HG03066 (cell line): ENCODE results near the gene SPATC1L.

ENCODE experiments used
- ATAC-seq: cut with Tn5 transposase; IDR thresholded peaks from one replicate; pipeline ENCODE4 v1.9.1; 2021; ENCODE audit warnings: low read depth; ENCODE audit not compliant: unreplicated experiment

SPATC1L gene

DNA sequence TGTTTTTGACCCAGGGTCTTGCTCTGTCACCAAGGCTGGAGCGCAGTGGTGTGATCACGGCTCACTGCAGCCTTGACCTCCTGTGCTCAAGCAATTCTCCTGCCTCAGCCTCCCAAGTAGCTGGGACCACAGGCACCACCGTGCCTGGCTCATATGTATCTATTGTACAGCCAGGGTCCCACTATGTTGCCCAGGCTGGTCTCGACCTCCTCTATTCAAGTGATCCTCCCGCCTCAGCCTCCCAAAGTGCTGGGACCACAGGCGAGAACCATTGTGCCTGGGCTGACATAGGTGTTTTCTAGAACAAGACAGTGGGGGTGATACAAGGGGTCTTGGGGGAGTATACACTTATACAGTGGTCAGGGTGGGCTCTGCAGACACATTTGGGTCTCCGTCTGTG is 46.4 kb downstream of the SPATC1L start:
- no peak for ATAC-seq

DNA sequence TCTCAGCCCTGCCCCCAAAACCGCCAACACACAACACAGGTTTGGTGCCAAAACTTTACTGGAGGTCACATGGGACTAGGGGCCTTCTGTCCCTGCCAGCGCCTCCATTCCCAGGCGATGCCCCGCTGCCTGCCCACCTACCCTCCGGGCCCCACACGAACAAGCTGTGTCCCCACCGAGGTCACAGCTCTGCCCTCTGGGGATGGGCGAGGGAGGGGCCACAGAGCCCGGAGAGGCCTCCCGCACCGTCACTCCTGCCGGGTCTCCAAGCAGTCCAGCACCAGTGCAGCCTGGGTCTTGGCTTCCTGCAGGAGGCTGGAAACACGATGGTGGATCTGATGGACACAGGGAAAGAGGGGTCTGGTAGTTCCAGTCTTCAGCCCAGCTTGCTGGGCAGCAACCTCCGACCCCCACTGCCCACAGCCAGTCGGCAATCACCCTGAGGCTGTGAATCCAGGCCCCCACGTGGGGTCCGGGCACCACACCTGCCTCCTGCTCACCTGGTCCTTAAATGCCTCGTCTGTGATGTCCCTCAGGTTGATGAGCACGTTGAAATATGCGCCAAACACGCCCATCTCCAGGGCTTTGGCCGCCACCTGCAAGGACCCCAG is 47.4 kb downstream of the SPATC1L start:
- ATAC-seq = no peak

DNA sequence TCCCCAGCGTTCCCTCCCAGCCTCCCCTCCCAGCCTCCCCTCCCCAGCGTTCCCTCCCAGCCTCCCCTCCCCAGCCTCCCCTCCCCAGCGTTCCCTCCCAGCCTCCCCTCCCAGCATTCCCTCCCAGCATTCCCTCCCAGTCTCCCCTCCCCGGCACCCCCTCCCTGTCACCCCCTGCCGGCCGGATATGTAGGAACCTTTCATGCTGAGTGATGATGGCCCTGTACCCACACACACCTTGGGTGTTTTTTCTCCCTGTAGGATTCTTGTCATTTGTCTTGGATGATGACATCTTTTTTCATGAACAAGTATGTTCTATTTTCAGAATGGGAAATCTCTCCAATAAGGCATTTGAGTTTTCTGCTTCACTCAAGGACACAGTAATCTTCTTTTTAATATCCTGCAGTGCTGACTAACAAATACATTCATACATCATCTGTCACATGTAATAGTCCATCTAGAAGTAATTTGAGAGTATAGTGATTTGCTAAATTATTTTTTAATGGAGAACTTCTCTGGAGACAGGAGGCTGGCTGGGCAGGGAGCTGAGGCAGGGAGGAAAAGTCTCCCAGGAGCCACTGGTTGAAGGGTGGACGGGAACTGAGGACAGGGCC is 48.4 kb downstream of the SPATC1L start:
- ATAC-seq = no peak

DNA sequence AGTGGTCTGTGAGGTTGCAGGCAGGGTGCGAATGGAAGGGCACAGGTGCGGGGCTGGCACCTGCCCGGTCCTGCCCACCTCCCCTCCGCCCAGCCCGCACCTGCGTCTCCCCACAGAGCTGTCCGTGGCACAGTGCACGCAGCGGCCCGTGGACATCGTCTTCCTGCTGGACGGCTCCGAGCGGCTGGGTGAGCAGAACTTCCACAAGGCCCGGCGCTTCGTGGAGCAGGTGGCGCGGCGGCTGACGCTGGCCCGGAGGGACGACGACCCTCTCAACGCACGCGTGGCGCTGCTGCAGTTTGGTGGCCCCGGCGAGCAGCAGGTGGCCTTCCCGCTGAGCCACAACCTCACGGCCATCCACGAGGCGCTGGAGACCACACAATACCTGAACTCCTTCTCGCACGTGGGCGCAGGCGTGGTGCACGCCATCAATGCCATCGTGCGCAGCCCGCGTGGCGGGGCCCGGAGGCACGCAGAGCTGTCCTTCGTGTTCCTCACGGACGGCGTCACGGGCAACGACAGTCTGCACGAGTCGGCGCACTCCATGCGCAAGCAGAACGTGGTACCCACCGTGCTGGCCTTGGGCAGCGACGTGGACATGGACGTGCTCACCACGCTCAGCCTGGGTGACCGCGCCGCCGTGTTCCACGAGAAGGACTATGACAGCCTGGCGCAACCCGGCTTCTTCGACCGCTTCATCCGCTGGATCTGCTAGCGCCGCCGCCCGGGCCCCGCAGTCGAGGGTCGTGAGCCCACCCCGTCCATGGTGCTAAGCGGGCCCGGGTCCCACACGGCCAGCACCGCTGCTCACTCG is 52.2 kb downstream of the SPATC1L start:
- ATAC-seq = no peak

- no peak for ATAC-seq
These were observed 52.7 kb downstream of the SPATC1L start for GRCh38 chr21:46131588-46131837.

- no peak for ATAC-seq
These were observed 53.2 kb downstream of the SPATC1L start for GRCh38 chr21:46130831-46131587.

DNA sequence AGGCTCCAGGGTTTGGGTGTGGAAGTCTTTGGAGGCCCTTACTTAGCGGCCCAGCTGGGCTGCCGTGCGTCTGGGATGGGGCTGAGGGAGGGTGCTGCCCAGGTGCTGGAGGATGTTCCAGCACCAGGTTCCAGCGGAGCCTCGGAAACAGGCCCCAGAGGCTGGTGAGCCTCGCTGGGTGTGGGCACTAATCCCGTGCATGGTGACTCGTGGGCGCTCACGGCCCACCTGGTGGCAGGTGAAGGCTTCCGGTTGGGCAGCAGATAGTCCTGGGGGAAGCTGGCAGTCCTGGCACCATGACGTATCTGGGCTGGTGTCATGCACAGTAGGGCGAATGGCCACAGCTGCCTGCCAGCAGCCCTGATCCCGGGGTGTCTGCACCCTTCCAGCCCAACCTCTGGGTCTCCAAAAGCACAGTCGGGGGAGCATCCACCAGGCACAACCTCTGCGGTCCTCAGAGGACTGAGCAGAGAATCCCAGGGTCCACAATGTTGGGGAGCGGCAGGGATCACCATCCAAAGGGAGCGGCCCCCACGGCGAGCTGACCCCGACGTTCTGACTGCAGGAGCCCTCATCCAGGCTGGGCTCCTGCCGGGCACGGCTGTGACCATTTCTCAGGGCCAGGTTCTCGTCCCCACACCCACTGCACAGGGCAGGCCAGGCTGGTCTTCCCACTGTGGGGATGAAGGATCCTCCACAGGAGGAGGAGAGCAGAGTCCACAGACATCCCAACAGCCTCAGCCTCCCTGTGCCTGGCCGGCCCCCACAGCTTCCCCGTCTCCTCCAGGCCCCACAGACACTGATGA is 54.2 kb downstream of the SPATC1L start:
- ATAC-seq = no peak

- no peak for ATAC-seq
These were observed 55.2 kb downstream of the SPATC1L start for GRCh38 chr21:46128933-46129571.

GRCh38 chr21:46128106-46128932 is 55.9 kb downstream of the SPATC1L start:
- no peak for ATAC-seq

- no peak for ATAC-seq
These were observed 56.8 kb downstream of the SPATC1L start for GRCh38 chr21:46127239-46128105.

GRCh38 chr21:46126309-46127238 is 57.7 kb downstream of the SPATC1L start:
- ATAC-seq = no peak

GRCh38 chr21:46125846-46126301 is 58.4 kb downstream of the SPATC1L start:
- no peak for ATAC-seq

GRCh38 chr21:46124926-46125845 is 59.1 kb downstream of the SPATC1L start:
- no peak for ATAC-seq

DNA sequence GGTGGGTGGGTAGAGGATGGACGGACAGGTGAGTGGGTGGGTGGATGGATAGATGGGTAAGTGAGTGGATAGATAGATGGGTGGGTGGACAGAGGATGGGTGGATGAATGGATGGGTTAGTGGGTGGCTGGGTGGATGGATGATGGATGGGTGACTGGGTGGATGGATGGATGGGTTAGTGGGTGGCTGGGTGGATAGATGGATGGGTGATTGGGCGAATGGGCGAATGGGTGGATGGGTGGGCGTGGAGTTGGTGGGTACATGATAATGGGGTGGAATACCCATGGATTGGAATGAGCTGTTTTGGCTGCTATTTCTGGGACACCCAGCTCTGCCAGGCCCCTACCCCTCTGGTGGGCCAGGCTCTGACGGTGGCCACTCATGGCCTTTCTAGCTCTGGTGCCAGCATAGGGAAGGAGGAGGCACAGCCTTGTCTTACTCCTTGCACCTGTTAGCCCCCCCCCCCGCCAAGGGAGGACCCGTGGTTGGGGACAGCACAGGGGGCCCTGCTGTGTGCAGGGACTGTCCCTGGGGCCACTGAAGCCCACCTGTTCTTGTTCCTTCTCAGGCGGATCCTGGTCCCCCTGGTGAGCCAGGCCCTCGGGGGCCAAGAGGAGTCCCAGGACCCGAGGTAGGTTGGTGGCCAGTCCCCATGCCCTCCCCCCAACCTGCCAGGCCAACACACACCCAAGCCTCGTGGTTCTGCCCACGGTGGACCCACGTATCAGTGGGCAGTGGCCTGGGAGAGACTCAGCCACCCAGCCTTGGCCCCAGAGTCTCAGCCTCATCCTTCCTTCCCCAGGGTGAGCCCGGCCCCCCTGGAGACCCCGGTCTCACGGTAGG is 60.0 kb downstream of the SPATC1L start:
- ATAC-seq = no peak
